Measurements from ENCODE around the gene PHF2. TPM values are rescaled to one million over a fixed set of nuclear protein-coding genes. Genes with fewer than 3 reads are reported as not detected.

PHF2 gene
- polyA plus RNA-seq, 4 donors, result 8.6 to 21.2 (median 12.8) TPM

DNA sequence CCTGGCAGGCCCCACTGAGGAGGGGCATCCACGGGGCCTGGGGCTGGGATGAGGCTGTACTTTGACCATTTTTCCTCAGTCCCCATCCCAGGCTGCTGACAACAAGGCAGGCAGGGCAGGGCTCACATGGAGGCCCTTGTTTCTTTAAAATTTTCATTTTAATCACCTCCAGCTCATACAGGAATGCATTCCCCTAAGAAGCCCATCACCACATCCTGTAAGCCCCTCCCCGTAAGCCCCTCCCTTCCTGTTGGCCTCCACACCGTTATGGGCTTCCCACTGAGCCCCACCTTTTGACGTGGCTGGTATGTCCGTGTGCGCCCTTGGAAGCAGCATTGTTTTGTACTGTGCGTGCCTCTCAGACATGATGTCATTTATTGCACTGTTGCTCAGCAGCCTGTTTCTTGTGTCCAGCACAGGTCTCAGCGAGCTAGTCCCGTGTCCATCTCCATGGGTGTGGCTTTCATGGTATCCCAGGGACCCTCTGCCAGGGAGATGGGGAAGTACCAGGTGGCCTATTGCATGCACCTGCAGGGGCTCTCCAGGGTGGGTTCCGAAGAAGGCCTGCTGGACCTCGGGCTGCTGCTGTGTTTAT, 22.4 kb downstream of the PHF2 start:
- no peak overlapping the region for H3K4me3 ChIP-seq (ENCODE audit: low read depth in 1 of 3, low read length in 3 of 3)
- WGBS, 3 donors, result 44 to 53% (median 45%) methylated on average over 11 of the region's 11 CpGs
- DNase-seq (peak in 1 of 2 donors; percentile 72), FAIRE-seq (no peak)
- peak overlapping the region in 1 of 3 donors; percentile 12 for H3K27ac ChIP-seq (ENCODE audit: low read depth in 1 of 3, low read length in 2 of 3)
- no peaks in the 10 kb centered on the region for H3K9me3 ChIP-seq (ENCODE audit: control insufficient read depth in 2 of 2, insufficient read depth in 1 of 2, low read depth in 1 of 2, low read length in 1 of 2)
- H3K4me1 ChIP-seq (ENCODE audit: control insufficient read depth in 3 of 3, insufficient read depth in 2 of 3, low read depth in 1 of 3, low read length in 2 of 3), result peaks cover 5 to 29% (median 9%) of the 10 kb centered on the region in 3 donors
- no peaks in the 10 kb centered on the region for H3K27me3 ChIP-seq (ENCODE audit: control insufficient read depth in 3 of 3, insufficient read depth in 3 of 3, low read length in 3 of 3)
- peaks cover 0 to 26% (median 0%) of the 10 kb centered on the region in 3 donors for H3K36me3 ChIP-seq (ENCODE audit: control insufficient read depth in 3 of 3, insufficient read depth in 2 of 3, low read depth in 1 of 3, low read length in 3 of 3)

DNA sequence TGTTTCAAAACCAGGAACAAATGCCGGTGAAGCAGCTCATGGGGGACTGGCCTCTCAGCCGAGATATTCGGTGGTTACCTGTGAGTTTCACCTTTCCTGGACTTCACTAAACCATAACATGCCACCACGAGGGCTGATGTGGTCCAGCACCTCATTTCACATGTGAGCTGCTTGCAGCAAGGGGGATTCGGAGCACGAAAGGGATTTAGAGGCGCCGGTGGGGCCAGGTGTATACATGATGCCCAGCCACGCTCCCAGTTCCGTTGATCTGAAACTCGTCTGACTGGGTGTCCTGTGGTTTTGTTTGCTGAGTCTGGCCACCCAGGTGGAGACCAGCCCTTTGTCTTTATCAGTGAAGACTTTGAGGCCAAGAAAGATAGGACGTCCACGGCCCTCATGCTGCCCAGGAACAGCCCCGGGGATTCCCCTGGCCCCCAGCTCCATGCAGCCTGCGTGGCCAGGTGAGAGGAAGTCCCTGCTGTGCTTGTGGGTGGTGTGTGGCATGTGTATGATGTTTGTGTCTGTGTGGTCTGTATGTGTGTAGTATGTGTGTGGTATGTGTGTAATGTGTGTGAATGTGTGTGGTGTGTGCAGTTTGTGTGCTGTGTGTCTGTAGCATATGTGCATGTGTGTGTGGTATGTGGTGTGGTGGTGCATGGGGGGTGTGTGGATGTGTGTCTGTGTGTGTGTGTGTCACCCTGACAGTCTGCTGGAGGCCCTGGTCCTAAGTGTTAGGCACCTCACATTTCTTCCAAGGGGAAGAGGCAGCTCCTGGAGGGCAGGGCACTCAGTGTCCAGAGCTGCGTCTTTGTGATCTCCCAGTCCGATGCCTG, 23.4 kb downstream of the PHF2 start:
- DNase-seq (peak in 1 of 2 donors; percentile 24), FAIRE-seq (no peak)
- peaks cover 0 to 23% (median 0%) of the 10 kb centered on the region in 3 donors for H3K36me3 ChIP-seq (ENCODE audit: control insufficient read depth in 3 of 3, insufficient read depth in 2 of 3, low read depth in 1 of 3, low read length in 3 of 3)
- no peak overlapping the region for H3K27ac ChIP-seq (ENCODE audit: low read depth in 1 of 3, low read length in 2 of 3)
- no peaks in the 10 kb centered on the region for H3K27me3 ChIP-seq (ENCODE audit: control insufficient read depth in 3 of 3, insufficient read depth in 3 of 3, low read length in 3 of 3)
- WGBS, 3 donors, result 67 to 71% (median 68%) methylated on average over 17 of the region's 17 CpGs
- H3K4me3 ChIP-seq (ENCODE audit: low read depth in 1 of 3, low read length in 3 of 3), result no peak overlapping the region
- H3K9me3 ChIP-seq (ENCODE audit: control insufficient read depth in 2 of 2, insufficient read depth in 1 of 2, low read depth in 1 of 2, low read length in 1 of 2), result no peaks in the 10 kb centered on the region
- peaks cover 0 to 22% (median 5%) of the 10 kb centered on the region in 3 donors for H3K4me1 ChIP-seq (ENCODE audit: control insufficient read depth in 3 of 3, insufficient read depth in 2 of 3, low read depth in 1 of 3, low read length in 2 of 3)

- H3K4me1 ChIP-seq (ENCODE audit: control insufficient read depth in 3 of 3, insufficient read depth in 2 of 3, low read depth in 1 of 3, low read length in 2 of 3), result peaks cover 0 to 22% (median 5%) of the 10 kb centered on the region in 3 donors
- H3K4me3 ChIP-seq (ENCODE audit: low read depth in 1 of 3, low read length in 3 of 3), result no peak overlapping the region
- FAIRE-seq (no peak), DNase-seq (peak; percentile 43 to 75)
- WGBS, 3 donors, result 15 to 26% (median 15%) methylated on average over 3 of the region's 3 CpGs
- no peak overlapping the region for H3K27ac ChIP-seq (ENCODE audit: low read depth in 1 of 3, low read length in 2 of 3)
- peaks cover 0 to 22% (median 0%) of the 10 kb centered on the region in 3 donors for H3K36me3 ChIP-seq (ENCODE audit: control insufficient read depth in 3 of 3, insufficient read depth in 2 of 3, low read depth in 1 of 3, low read length in 3 of 3)
- H3K9me3 ChIP-seq (ENCODE audit: control insufficient read depth in 2 of 2, insufficient read depth in 1 of 2, low read depth in 1 of 2, low read length in 1 of 2), result no peaks in the 10 kb centered on the region
- no peaks in the 10 kb centered on the region for H3K27me3 ChIP-seq (ENCODE audit: control insufficient read depth in 3 of 3, insufficient read depth in 3 of 3, low read length in 3 of 3)
Observed at GRCh38 chr9:93600504-93600903, 24.1 kb downstream of the PHF2 start.

- no peak for DNase-seq
- H3K9me3 ChIP-seq (ENCODE audit: control insufficient read depth in 2 of 2, insufficient read depth in 1 of 2, low read depth in 1 of 2, low read length in 1 of 2), result peaks cover 0 to 3% of the 10 kb centered on the region in 2 donors
- no peak overlapping the region for H3K27ac ChIP-seq (ENCODE audit: low read depth in 1 of 3, low read length in 2 of 3)
- peaks cover 0 to 22% (median 5%) of the 10 kb centered on the region in 3 donors for H3K4me1 ChIP-seq (ENCODE audit: control insufficient read depth in 3 of 3, insufficient read depth in 2 of 3, low read depth in 1 of 3, low read length in 2 of 3)
- peaks cover 0 to 18% (median 0%) of the 10 kb centered on the region in 3 donors for H3K36me3 ChIP-seq (ENCODE audit: control insufficient read depth in 3 of 3, insufficient read depth in 2 of 3, low read depth in 1 of 3, low read length in 3 of 3)
- no peak overlapping the region for H3K4me3 ChIP-seq (ENCODE audit: low read depth in 1 of 3, low read length in 3 of 3)
- no peak for FAIRE-seq
- H3K27me3 ChIP-seq (ENCODE audit: control insufficient read depth in 3 of 3, insufficient read depth in 3 of 3, low read length in 3 of 3), result no peaks in the 10 kb centered on the region
- 71 to 85% (median 78%) methylated on average over 4 of the region's 4 CpGs for WGBS, 3 donors
Observed at GRCh38 chr9:93601063-93601462, 24.7 kb downstream of the PHF2 start.

- no peak for DNase-seq
- H3K36me3 ChIP-seq (ENCODE audit: control insufficient read depth in 3 of 3, insufficient read depth in 2 of 3, low read depth in 1 of 3, low read length in 3 of 3), result peaks cover 0 to 17% (median 0%) of the 10 kb centered on the region in 3 donors
- no peak overlapping the region for H3K27ac ChIP-seq (ENCODE audit: low read depth in 1 of 3, low read length in 2 of 3)
- no peaks in the 10 kb centered on the region for H3K27me3 ChIP-seq (ENCODE audit: control insufficient read depth in 3 of 3, insufficient read depth in 3 of 3, low read length in 3 of 3)
- WGBS, 3 donors, result 83 to 94% (median 85%) methylated on average over 5 of the region's 5 CpGs
- peaks cover 0 to 22% (median 5%) of the 10 kb centered on the region in 3 donors for H3K4me1 ChIP-seq (ENCODE audit: control insufficient read depth in 3 of 3, insufficient read depth in 2 of 3, low read depth in 1 of 3, low read length in 2 of 3)
- no peak overlapping the region for H3K4me3 ChIP-seq (ENCODE audit: low read depth in 1 of 3, low read length in 3 of 3)
- no peak for FAIRE-seq
- H3K9me3 ChIP-seq (ENCODE audit: control insufficient read depth in 2 of 2, insufficient read depth in 1 of 2, low read depth in 1 of 2, low read length in 1 of 2), result peaks cover 0 to 4% of the 10 kb centered on the region in 2 donors
Observed at GRCh38 chr9:93601666-93602065, 25.3 kb downstream of the PHF2 start.

GRCh38 chr9:93603011-93603410, 26.6 kb downstream of the PHF2 start:
- WGBS, 3 donors, result 95 to 96% (median 95%) methylated on average over 15 of the region's 15 CpGs
- Histone ChIP-seq H3K27me3 (ENCODE audit: control insufficient read depth in 3 of 3, insufficient read depth in 3 of 3, low read length in 3 of 3) (no peaks in the 10 kb centered on the region), H3K9me3 (ENCODE audit: control insufficient read depth in 2 of 2, insufficient read depth in 1 of 2, low read depth in 1 of 2, low read length in 1 of 2) (peaks cover 0 to 7% of the 10 kb centered on the region in 2 donors), H3K4me1 (ENCODE audit: control insufficient read depth in 3 of 3, insufficient read depth in 2 of 3, low read depth in 1 of 3, low read length in 2 of 3) (peaks cover 0 to 22% (median 5%) of the 10 kb centered on the region in 3 donors), H3K36me3 (ENCODE audit: control insufficient read depth in 3 of 3, insufficient read depth in 2 of 3, low read depth in 1 of 3, low read length in 3 of 3) (peaks cover 0 to 17% (median 0%) of the 10 kb centered on the region in 3 donors), H3K4me3 (ENCODE audit: low read depth in 1 of 3, low read length in 3 of 3) (no peak overlapping the region), H3K27ac (ENCODE audit: low read depth in 1 of 3, low read length in 2 of 3) (no peak overlapping the region)
- DNase-seq (no peak), FAIRE-seq (no peak)

DNA sequence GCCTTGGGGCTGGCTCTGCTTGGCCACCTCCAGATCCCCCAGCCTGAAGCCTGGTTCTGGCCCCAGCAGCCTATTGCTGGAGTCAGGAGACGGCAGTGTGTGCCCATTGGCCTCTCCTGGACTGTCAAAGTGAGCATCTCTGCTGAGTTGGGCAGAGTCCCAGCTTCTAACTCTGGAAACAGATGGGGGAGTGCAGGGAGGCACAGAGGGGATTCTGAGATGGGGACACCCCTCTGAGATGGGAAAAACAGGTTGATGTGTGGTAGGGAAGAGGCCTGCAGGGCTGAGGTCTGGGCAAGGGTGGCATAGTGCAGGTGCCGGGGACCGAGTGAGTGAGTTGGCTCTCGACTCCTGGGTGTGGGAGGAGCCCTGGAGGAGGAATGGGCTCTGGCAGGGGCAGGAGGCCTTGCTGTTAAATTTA, 27.5 kb downstream of the PHF2 start:
- Histone ChIP-seq H3K27me3 (ENCODE audit: control insufficient read depth in 3 of 3, insufficient read depth in 3 of 3, low read length in 3 of 3) (no peaks in the 10 kb centered on the region), H3K4me3 (ENCODE audit: low read depth in 1 of 3, low read length in 3 of 3) (no peak overlapping the region), H3K36me3 (ENCODE audit: control insufficient read depth in 3 of 3, insufficient read depth in 2 of 3, low read depth in 1 of 3, low read length in 3 of 3) (peaks cover 0 to 17% (median 0%) of the 10 kb centered on the region in 3 donors), H3K4me1 (ENCODE audit: control insufficient read depth in 3 of 3, insufficient read depth in 2 of 3, low read depth in 1 of 3, low read length in 2 of 3) (peaks cover 0 to 15% (median 5%) of the 10 kb centered on the region in 3 donors), H3K27ac (ENCODE audit: low read depth in 1 of 3, low read length in 2 of 3) (no peak overlapping the region), H3K9me3 (ENCODE audit: control insufficient read depth in 2 of 2, insufficient read depth in 1 of 2, low read depth in 1 of 2, low read length in 1 of 2) (peaks cover 0 to 10% of the 10 kb centered on the region in 2 donors)
- no peak for FAIRE-seq
- WGBS, 3 donors, result 75 to 94% (median 76%) methylated on average over 4 of the region's 4 CpGs
- DNase-seq, result no peak

DNA sequence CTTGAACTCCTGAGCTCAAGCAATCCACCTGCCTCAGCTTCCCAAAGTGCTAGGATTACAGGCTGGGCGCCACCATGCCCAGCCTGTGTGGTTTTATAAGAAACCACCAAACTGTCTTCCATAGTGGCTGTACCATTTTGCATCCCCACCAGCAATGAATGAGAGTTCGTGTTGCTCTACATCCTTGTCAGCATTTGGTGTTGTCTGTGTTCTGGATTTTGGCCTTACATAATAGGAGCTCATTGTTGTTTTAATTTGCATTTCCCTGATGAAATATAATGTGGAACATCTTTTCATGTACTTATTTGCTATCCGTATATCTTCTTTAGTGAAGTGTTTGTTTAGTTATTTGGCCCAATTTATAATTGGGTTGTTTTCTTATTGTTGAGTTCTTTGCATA, 29.8 kb downstream of the PHF2 start:
- DNase-seq (no peak), FAIRE-seq (no peak)
- WGBS, 3 donors, result 58 to 93% (median 65%) methylated on average over 3 of the region's 3 CpGs

More for the DNA sequence above, 29.8 kb downstream of the PHF2 start:
- Histone ChIP-seq H3K27me3 (ENCODE audit: control insufficient read depth in 3 of 3, insufficient read depth in 3 of 3, low read length in 3 of 3) (no peaks in the 10 kb centered on the region), H3K27ac (ENCODE audit: low read depth in 1 of 3, low read length in 2 of 3) (no peak overlapping the region), H3K4me3 (ENCODE audit: low read depth in 1 of 3, low read length in 3 of 3) (no peak overlapping the region), H3K9me3 (ENCODE audit: control insufficient read depth in 2 of 2, insufficient read depth in 1 of 2, low read depth in 1 of 2, low read length in 1 of 2) (peaks cover 0 to 25% of the 10 kb centered on the region in 2 donors), H3K4me1 (ENCODE audit: control insufficient read depth in 3 of 3, insufficient read depth in 2 of 3, low read depth in 1 of 3, low read length in 2 of 3) (no peaks in the 10 kb centered on the region), H3K36me3 (ENCODE audit: control insufficient read depth in 3 of 3, insufficient read depth in 2 of 3, low read depth in 1 of 3, low read length in 3 of 3) (peaks cover 0 to 15% (median 0%) of the 10 kb centered on the region in 3 donors)

All from small intestine (tissue), 7 donors.